GM12891 (cell line): Measurements from ENCODE around the gene GTPBP8. TPM values are rescaled to one million over a fixed set of nuclear protein-coding genes. Genes with fewer than 3 reads are reported as not detected.
A peak's percentile ranks its signal among the peaks of the same experiment; 100 is the strongest.

Source experiments
- DNase-seq: peaks from one replicate; pipeline ENCODE4 v3.0.0; 2011; ENCODE audit warnings: low spot score; ENCODE audit not compliant: insufficient read length
- FAIRE-seq: peaks from 2 replicates; lab custom pipeline; 2011; peaks lifted over from hg19 to GRCh38; lab: Jason Lieb, UNC
- PAX5 ChIP-seq: IDR thresholded peaks from 2 replicates; pipeline ENCODE4 v1.6.1; 2011; ENCODE audit warnings: low read length, moderate library complexity, mild to moderate bottlenecking; ENCODE audit not compliant: insufficient read depth, severe bottlenecking
- POLR2A ChIP-seq: IDR thresholded peaks from 2 replicates; pipeline ENCODE4 v1.6.1; 2011; ENCODE audit warnings: low read depth, low read length, control low read depth
- POLR2AphosphoS5 ChIP-seq: IDR thresholded peaks from 2 replicates; pipeline ENCODE4 v1.6.1; 2011; ENCODE audit warnings: low read depth, low read length, control low read depth
- POU2F2 ChIP-seq: IDR thresholded peaks from 2 replicates; pipeline ENCODE4 v1.6.1; 2011; ENCODE audit warnings: low read depth, mild to moderate bottlenecking, control low read depth, low read length, moderate library complexity
- SPI1 ChIP-seq: IDR thresholded peaks from 2 replicates; pipeline ENCODE4 v1.6.1; 2011; ENCODE audit warnings: low read depth, low read length, control low read depth
- TAF1 ChIP-seq: IDR thresholded peaks from 2 replicates; pipeline ENCODE4 v1.6.1; 2011; ENCODE audit warnings: low read depth, low read length, control low read depth
- polyA plus RNA-seq: library from polyadenylated mRNA; unstranded; fragments of >200 nt; gene quantifications from one replicate; pipeline ENCODE4 v1.2.1, GENCODE V29; 2012; ENCODE audit warnings: low read depth, missing spikeins, inconsistent platforms; ENCODE audit not compliant: missing spikeins

GTPBP8 gene
- 17.8 TPM for polyA plus RNA-seq

DNA sequence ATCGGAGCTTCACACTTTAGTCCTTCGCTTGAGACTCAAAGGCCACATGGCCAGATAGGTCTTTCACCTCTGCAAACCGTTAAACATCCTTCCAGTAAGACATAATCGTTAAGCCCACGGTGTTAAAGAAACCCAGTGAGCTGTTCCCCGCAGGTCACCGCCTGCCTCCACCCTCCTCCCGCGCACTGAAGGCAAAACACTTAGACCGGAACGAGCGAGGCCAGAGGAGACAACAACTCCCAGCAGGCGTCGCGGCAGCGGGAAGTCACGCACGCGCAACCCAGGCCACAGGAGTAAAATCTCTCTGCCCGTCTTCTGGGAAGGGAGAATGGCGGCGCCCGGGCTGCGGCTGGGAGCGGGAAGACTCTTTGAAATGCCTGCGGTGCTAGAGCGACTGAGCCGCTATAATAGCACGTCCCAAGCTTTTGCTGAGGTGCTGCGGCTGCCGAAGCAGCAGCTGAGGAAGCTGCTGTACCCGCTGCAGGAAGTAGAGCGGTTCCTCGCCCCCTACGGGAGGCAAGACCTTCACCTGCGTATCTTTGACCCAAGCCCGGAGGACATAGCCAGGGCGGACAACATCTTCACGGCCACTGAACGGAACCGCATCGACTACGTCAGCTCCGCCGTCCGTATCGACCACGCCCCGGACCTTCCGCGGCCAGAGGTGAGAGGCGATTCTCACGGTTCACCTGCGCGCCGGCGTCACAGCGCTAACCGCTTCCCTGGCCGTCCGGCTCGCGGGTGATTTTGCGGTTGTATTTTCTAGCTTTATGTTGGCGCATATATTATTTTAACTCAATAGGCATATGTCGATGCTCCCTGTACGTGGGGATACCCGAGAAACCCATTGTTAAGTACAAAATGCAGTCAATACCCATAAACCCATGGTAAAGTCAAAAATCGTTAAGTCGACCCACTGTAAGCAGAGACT is at the start of gene GTPBP8:
Gene GTPBP8 (plus strand): TSS at position 313 of the 931 bp plus-strand sequence. CDS start 16 bp downstream, at position 329.
- FAIRE-seq = peak; percentile 96
- peak; percentile 49 for DNase-seq
- 0 out of 2 replicates have a peak, but pooled peaks have one; percentile 1 for TF ChIP-seq SPI1
- no peak for TF ChIP-seq TAF1
- peak; percentile 73 for TF ChIP-seq PAX5
- TF ChIP-seq POLR2AphosphoS5 = peak; percentile 92
- peak; percentile 87 for TF ChIP-seq POLR2A
- no peak; the same call in 1 of the 2 replicates for TF ChIP-seq POU2F2

DNA sequence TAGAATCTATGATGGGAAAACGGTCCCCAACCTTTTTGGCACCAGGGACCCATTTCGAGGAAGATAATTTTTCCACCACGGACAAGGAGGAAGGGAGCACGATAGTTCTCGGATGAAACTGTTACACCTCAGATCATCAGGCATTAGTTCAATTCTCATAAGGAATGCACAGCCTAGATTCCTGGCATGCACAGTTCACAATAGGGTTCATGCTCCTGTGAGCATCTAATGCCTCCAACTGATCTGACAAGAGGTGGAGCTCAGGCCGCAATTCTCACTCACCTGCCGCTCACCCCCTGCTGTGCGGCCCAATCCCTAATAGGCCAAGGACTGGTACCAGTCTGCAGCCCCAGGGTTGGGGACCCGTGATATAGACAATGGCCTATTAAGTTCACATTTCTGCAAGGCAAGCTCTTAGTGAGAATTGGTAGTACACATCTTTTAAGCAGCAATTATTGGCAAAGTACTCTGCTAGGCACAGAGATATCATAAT is 42.4 kb upstream of the GTPBP8 start:
- FAIRE-seq = no peak
- no peak for DNase-seq
- no peak for TF ChIP-seq POLR2AphosphoS5
- TF ChIP-seq PAX5 = no peak
- no peak for TF ChIP-seq POLR2A
- no peak for TF ChIP-seq POU2F2
- no peak for TF ChIP-seq SPI1
- TF ChIP-seq TAF1 = no peak

DNA sequence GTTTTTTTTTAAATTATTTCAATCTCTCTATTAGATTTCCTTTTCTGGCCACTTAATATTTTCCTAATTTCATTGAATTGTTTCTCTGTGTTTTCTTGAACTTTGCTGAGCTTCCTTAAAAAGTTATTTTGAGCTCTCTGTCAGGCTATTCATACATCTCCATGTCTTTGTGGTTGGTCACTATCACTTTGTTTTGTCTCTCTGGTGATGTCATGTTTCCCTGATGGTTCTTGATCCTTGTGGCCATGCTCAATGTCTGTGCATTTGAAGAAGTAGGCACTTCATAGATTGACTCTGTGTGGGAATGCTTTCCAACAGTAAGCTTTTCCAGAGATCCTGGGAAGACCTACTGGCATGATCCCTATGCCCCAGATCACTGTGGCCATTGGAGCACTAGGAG is 34.4 kb upstream of the GTPBP8 start:
- TF ChIP-seq POLR2A (no peak), POLR2AphosphoS5 (no peak), POU2F2 (no peak), SPI1 (no peak), TAF1 (no peak), PAX5 (no peak)
- DNase-seq = no peak
- no peak for FAIRE-seq

DNA sequence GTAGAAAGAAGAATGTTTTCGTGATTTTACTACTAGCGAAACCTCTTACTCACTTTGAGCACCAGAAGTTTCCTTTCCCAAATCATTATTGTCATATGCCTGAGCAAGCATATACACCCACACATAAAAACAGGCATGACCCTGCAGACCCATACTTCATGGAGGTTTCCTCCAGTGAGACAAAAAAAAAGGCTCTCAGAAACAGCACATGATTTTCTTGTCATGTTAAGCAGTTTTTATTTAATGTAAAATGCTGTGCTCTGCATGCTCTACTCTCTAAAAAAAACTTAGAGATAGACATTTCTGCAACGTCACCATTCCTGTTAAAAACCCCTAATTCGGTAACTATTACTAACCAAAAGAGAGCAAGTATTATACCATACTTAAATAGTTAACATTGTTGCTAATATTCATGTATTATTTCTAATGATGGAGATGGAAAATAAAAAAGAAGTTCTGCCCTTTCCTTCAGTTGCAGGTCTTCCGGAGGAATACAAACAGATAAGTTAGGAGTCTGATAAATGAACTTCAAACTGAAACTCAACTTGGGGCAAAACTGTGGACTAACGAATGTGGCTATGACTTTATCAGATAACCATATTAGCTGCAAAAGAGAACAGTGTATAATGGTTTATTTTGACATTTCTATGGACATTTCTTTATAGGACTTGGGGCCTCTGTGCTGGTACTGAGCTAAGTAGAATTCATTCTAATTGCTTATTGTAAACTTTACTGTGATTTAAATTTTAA is 31.8 kb upstream of the GTPBP8 start:
- peak; percentile 73 for FAIRE-seq

GRCh38 chr3:112963683-112964082 is 27.1 kb upstream of the GTPBP8 start:
- DNase-seq = no peak
- FAIRE-seq = no peak
- no peak for TF ChIP-seq POLR2AphosphoS5
- TF ChIP-seq TAF1 = no peak
- TF ChIP-seq POLR2A = no peak

More for the DNA sequence above, 31.8 kb upstream of the GTPBP8 start:
- DNase-seq = no peak
- TF ChIP-seq POU2F2 (no peak), PAX5 (no peak), POLR2A (no peak), TAF1 (no peak), POLR2AphosphoS5 (no peak), SPI1 (no peak)

DNA sequence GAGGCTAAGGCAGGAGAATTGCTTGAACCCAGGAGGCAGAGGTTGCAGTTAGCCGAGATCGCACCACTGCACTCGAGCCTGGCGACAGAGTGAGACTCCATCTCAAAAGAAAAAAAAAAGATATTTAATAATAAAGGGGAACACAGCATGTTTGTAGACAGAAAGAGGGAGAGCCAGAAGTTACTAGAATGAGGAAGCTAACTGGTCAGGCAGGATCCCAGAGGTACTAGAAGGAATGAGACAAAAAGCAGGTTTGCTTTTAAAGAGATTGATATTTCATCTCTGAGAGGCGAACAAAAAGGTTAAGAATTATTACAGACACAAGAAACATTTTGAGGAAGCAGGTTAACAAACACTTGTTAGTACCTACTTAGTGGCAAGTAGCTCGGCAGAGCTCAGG is 25.1 kb upstream of the GTPBP8 start:
- DNase-seq (no peak), FAIRE-seq (no peak)
- TF ChIP-seq POLR2AphosphoS5 (no peak), POLR2A (no peak), TAF1 (no peak), PAX5 (no peak), SPI1 (no peak), POU2F2 (no peak)

DNA sequence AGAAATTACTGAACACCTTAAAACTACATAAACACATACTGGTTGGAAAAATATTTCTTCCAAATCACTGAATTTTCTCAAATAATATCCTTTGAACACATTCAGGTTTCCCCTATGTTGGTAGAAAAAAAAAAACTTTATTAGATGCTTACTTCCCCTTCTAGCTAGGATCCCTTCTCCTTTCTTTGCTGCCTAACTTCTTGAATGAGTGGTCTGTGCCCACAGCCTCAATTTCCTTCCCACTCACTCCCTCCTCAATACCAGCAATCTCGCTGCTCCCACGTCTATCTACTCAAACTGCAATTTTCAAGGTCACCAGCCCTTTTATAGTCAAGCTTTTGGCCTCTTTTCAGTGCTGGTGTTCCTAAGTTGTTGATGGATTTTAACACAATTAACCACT is 24.2 kb upstream of the GTPBP8 start:
- FAIRE-seq = no peak
- TF ChIP-seq POLR2A = no peak
- TF ChIP-seq POU2F2 = no peak
- TF ChIP-seq SPI1 = peak; percentile 54
- no peak for DNase-seq

DNA sequence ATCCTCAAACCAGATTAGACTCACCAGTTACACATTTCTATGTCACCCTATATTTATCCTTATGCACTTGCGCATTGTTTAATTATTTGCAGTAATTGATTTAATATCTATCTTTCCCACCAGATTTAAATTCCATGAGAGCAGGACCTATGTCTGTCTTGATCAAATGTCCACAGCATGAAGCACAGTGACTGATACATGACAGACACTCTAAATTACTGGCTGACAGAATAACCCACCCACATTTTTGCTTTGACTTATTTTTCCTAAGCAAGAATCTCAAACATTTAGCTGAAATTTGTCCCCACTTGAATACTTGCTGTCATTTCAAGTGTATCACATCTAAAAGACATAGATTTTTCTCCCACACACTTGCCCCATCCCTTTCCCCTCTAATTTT is 23.4 kb upstream of the GTPBP8 start:
- TF ChIP-seq POU2F2 (no peak), SPI1 (no peak), POLR2A (no peak), POLR2AphosphoS5 (no peak), TAF1 (no peak), PAX5 (no peak)
- DNase-seq (no peak), FAIRE-seq (no peak)

- DNase-seq = no peak
- no peak for FAIRE-seq
- TF ChIP-seq POLR2AphosphoS5 = no peak
- no peak for TF ChIP-seq SPI1
- no peak for TF ChIP-seq TAF1
- TF ChIP-seq PAX5 = no peak
- TF ChIP-seq POU2F2 = no peak
- no peak for TF ChIP-seq POLR2A
Observed at GRCh38 chr3:112967828-112968227, 23.0 kb upstream of the GTPBP8 start.
